GM12878 (cell line): Measurements from ENCODE around the gene SMIM5. TPM values are rescaled to one million over a fixed set of nuclear protein-coding genes. Genes with fewer than 3 reads are reported as not detected.

ENCODE experiments used
- ATF2 ChIP-seq: IDR thresholded peaks from 2 replicates; pipeline ENCODE4 v1.6.1; 2012; ENCODE audit warnings: low read length, inconsistent platforms
- MTA2 ChIP-seq: fragments of 450-650 bp; IDR thresholded peaks from 2 replicates; pipeline ENCODE4 v1.6.1; 2016; ENCODE audit warnings: low read depth, mild to moderate bottlenecking, moderate library complexity
- MYB ChIP-seq: fragments of 150-350 bp; IDR thresholded peaks from 2 replicates; pipeline ENCODE4 v1.6.1; 2014; ENCODE audit warnings: mild to moderate bottlenecking, low read depth, low read length, borderline replicate concordance
- NFYB ChIP-seq: IDR thresholded peaks from 2 replicates; pipeline ENCODE4 v1.6.1; 2011; ENCODE audit warnings: low read depth, mild to moderate bottlenecking, low read length, improper control_type of control experiment, moderate library complexity; ENCODE audit not compliant: insufficient read depth
- POLR2AphosphoS2 ChIP-seq: IDR thresholded peaks from 2 replicates; pipeline ENCODE4 v1.6.1; 2011; ENCODE audit warnings: low read depth, mild to moderate bottlenecking, low read length, improper control_type of control experiment, moderate library complexity
- SPI1 ChIP-seq: IDR thresholded peaks from 2 replicates; pipeline ENCODE4 v1.6.1; 2011; ENCODE audit warnings: low read depth, mild to moderate bottlenecking, low read length, moderate library complexity, borderline replicate concordance; ENCODE audit not compliant: insufficient read depth
- ZNF592 ChIP-seq: fragments of 450-650 bp; IDR thresholded peaks from 2 replicates; pipeline ENCODE4 v1.6.1; 2017; ENCODE audit warnings: mild to moderate bottlenecking, moderate library complexity
- polyA plus RNA-seq, 11 experiments: library from polyadenylated mRNA; depleted of rRNA in 4 of 11; unstranded in 6 of 11; stranded (reverse) in 5 of 11; fragments of >200 nt; fragmentation: Nextera tagmentation in 4 of 11; fragmentation: Illumina TruSeq in 1 of 11; extraction: Ambion mirVana in 4 of 11; extraction: Trizol in 1 of 11; gene quantifications; 1 replicate in 1 of 11; 2 replicates in 10 of 11; pipeline versions ENCODE4 v1.2.1 to v1.2.3, GENCODE V29; 2011 to 2016; ENCODE audit warnings: inconsistent platforms in 2 of 11, missing spikeins in 2 of 11, low read depth in 1 of 11
- total RNA-seq, 4 experiments: library from RNA; depleted of rRNA in 3 of 4; stranded (reverse); fragments of >200 nt in 3 of 4; fragmentation: Illumina TruSeq in 1 of 4; extraction: Trizol in 1 of 4; gene quantifications; 2 replicates each; pipeline versions ENCODE4 v1.2.1 to v1.2.3, GENCODE V29; 2013 to 2021

The SMIM5 gene
- total and polyA plus RNA-seq, 10 of the 15 experiments (the other 5 are each of a cell fraction or from before 2014, with no cell fraction given), result 0.08 to 0.11 TPM; not detected in 8

GRCh38 chr17:75594499-75595283, 38.5 kb upstream of the SMIM5 start (continued):
- no peak for TF ChIP-seq ZNF592
- TF ChIP-seq MTA2, result no peak
- no peak for TF ChIP-seq SPI1
- no peak for TF ChIP-seq POLR2AphosphoS2
- TF ChIP-seq ATF2, result no peak
- no peak for TF ChIP-seq MYB
- TF ChIP-seq NFYB, result no peak
